GM21515 (cell line): ENCODE data around the gene CHST8.

ENCODE experiments used
- ATAC-seq: cut with Tn5 transposase; IDR thresholded peaks from one replicate; pipeline ENCODE4 v1.9.1; 2021; ENCODE audit not compliant: unreplicated experiment

CHST8 gene

GRCh38 chr19:33781415-33781935 is 159.7 kb downstream of the CHST8 start:
- no peak for ATAC-seq

GRCh38 chr19:33781996-33782395 is 160.2 kb downstream of the CHST8 start:
- ATAC-seq = no peak

- ATAC-seq = no peak
These were observed 162.7 kb downstream of the CHST8 start for GRCh38 chr19:33784432-33784831.

- ATAC-seq = no peak
These were observed 164.0 kb downstream of the CHST8 start for GRCh38 chr19:33785795-33786194.

- no peak for ATAC-seq
These were observed 166.9 kb downstream of the CHST8 start for GRCh38 chr19:33788676-33789075.

GRCh38 chr19:33789344-33789743 is 167.6 kb downstream of the CHST8 start:
- no peak for ATAC-seq

GRCh38 chr19:33794683-33795369 is 173.1 kb downstream of the CHST8 start:
- no peak for ATAC-seq

- no peak for ATAC-seq
These were observed 173.8 kb downstream of the CHST8 start for GRCh38 chr19:33795370-33796163.

GRCh38 chr19:33796164-33796875 is 174.6 kb downstream of the CHST8 start, which contains the start of gene KCTD15:
KCTD15 (plus strand) TSS chr19:33796870; CDS start chr19:33800455, 3,585 bp downstream.
- no peak for ATAC-seq

- ATAC-seq = no peak
These were observed 176.3 kb downstream of the CHST8 start for GRCh38 chr19:33797802-33798671.

GRCh38 chr19:33798681-33799111 is 176.9 kb downstream of the CHST8 start:
- no peak for ATAC-seq

GRCh38 chr19:33799476-33799875 is 177.7 kb downstream of the CHST8 start:
- ATAC-seq = no peak

GRCh38 chr19:33800012-33800680 is 178.4 kb downstream of the CHST8 start:
- no peak for ATAC-seq

GRCh38 chr19:33801411-33801810 is 179.7 kb downstream of the CHST8 start:
- ATAC-seq = no peak

- no peak for ATAC-seq
These were observed 180.2 kb downstream of the CHST8 start for GRCh38 chr19:33802001-33802400.

- ATAC-seq = no peak
These were observed 181.0 kb downstream of the CHST8 start for GRCh38 chr19:33802801-33803200.

- ATAC-seq = no peak
These were observed 181.6 kb downstream of the CHST8 start for GRCh38 chr19:33803383-33803782.

- no peak for ATAC-seq
These were observed 182.5 kb downstream of the CHST8 start for GRCh38 chr19:33804021-33804799.

- no peak for ATAC-seq
These were observed 183.6 kb downstream of the CHST8 start for GRCh38 chr19:33805313-33805712.
